HG02943 (cell line): ENCODE results near the gene CD63.

Experiments used
- ATAC-seq: cut with Tn5 transposase; IDR thresholded peaks from one replicate; pipeline ENCODE4 v1.9.1; 2021; ENCODE audit warnings: mild to moderate bottlenecking, low read depth, moderate library complexity; ENCODE audit not compliant: unreplicated experiment

CD63 gene

GRCh38 chr12:55741931-55742680, 13.3 kb upstream of the CD63 start:
- ATAC-seq, result no peak

- ATAC-seq, result no peak
These were observed 10.2 kb upstream of the CD63 start for GRCh38 chr12:55739025-55739378.

GRCh38 chr12:55738123-55739024, 9.6 kb upstream of the CD63 start:
- ATAC-seq, result peak; percentile 88

- no peak for ATAC-seq
These were observed 8.8 kb upstream of the CD63 start for GRCh38 chr12:55737581-55738122.

GRCh38 chr12:55736780-55737580, 8.2 kb upstream of the CD63 start:
- ATAC-seq, result no peak

- ATAC-seq, result no peak
These were observed 7.3 kb upstream of the CD63 start for GRCh38 chr12:55736076-55736475.

- ATAC-seq, result no peak
These were observed 5.8 kb upstream of the CD63 start for GRCh38 chr12:55734595-55734994.

GRCh38 chr12:55733858-55734257, 5.0 kb upstream of the CD63 start:
- ATAC-seq, result no peak

- no peak for ATAC-seq
These were observed 4.3 kb upstream of the CD63 start for GRCh38 chr12:55733021-55733555.

- ATAC-seq, result no peak
These were observed 3.5 kb upstream of the CD63 start for GRCh38 chr12:55732288-55732687.

GRCh38 chr12:55729819-55730818, 1.3 kb upstream of the CD63 start:
- ATAC-seq, result peak; percentile 52

- peak; percentile 6 for ATAC-seq
These were observed 447 bp downstream of the CD63 start for GRCh38 chr12:55728186-55728938.

- ATAC-seq, result no peak
These were observed 1.1 kb downstream of the CD63 start for GRCh38 chr12:55727643-55728185.

GRCh38 chr12:55726971-55727370, 1.8 kb downstream of the CD63 start:
- ATAC-seq, result no peak

GRCh38 chr12:55725556-55725955, 3.3 kb downstream of the CD63 start:
- ATAC-seq, result no peak

- no peak for ATAC-seq
These were observed 3.9 kb downstream of the CD63 start for GRCh38 chr12:55724940-55725309.

GRCh38 chr12:55724226-55724939, 4.4 kb downstream of the CD63 start:
- no peak for ATAC-seq
